Measurements from ENCODE around the gene PAM16. TPM values are rescaled to one million over a fixed set of nuclear protein-coding genes. Genes with fewer than 3 reads are reported as not detected.

The PAM16 gene
- total and polyA plus RNA-seq, 9 of the 15 experiments (the other 6 are each of a cell fraction or from before 2014, with no cell fraction given): 38.7 to 273 (median 79.3) TPM

GRCh38 chr16:4295581-4295980, 55.5 kb downstream of the PAM16 start:
- Histone ChIP-seq H3K4me2 (ENCODE audit: insufficient read depth, low read length) (no peak overlapping the region), H2AFZ (ENCODE audit: low read depth, low read length) (no peak overlapping the region), H3K36me3 (ENCODE audit: control insufficient read depth, insufficient read depth, low read length) (no peaks in the 10 kb centered on the region), H3K4me3 (no peak overlapping the region), H3K27me3 (ENCODE audit: control insufficient read depth in 2 of 2, insufficient read depth in 2 of 2, low read length in 2 of 2) (no peaks in the 10 kb centered on the region), H3K9me1 (ENCODE audit: control insufficient read depth, insufficient read depth, low read length) (no peaks in the 10 kb centered on the region), H3K9ac (ENCODE audit: insufficient read depth in 1 of 2, low read depth in 2 of 2, low read length in 2 of 2) (no peak overlapping the region), H3K4me1 (replicated peaks in 1 of 2; ENCODE audit: control insufficient read depth in 2 of 2, insufficient read depth in 2 of 2, low read length in 2 of 2) (peaks cover 8 to 31% of the 10 kb centered on the region in 2 experiments; a peak in 4 of 5 replicates), H3K27ac (ENCODE audit: extremely low read depth, low read depth, low read length) (no peak overlapping the region), H4K20me1 (replicated peaks; ENCODE audit: control insufficient read depth, insufficient read depth, low read length) (0 out of 2 replicates have a peak, but pooled peaks cover 4% of the 10 kb centered on the region), H3K79me2 (ENCODE audit: control insufficient read depth, insufficient read depth, low read length) (no peaks in the 10 kb centered on the region), H3K9me3 (replicated peaks; ENCODE audit: control insufficient read depth, insufficient read depth, low read depth, low read length) (no peaks in the 10 kb centered on the region)
- FAIRE-seq: peak; percentile 44
- CTCF ChIA-PET (ENCODE audit: low intra/inter-chr PET ratio): no interaction called here
- 51% methylated on average over 6 of the region's 6 CpGs for WGBS (ENCODE audit: insufficient coverage, low coverage, missing lambda C conversion rate)
- in situ Hi-C loops (cut with MboI) (no loop called here), intact Hi-C loops (cut with micrococcal nuclease) (no loop called here)
- BruUV-seq (replicated peaks): no TSS peak
- ATAC-seq: no peak
- no peak for TF ChIP-seq PHTF2 (CRISPR knock-in tag; IDR thresholded peaks at IDR 0.05)
- no peak for TF ChIP-seq TCFL5 (CRISPR knock-in tag; conservative IDR thresholded peaks at IDR 0.05)
- no peak for TF ChIP-seq TRIM24 (IDR thresholded peaks at IDR 0.05)
- TF ChIP-seq ZNF232 (CRISPR knock-in tag; IDR thresholded peaks at IDR 0.05): no peak
- TF ChIP-seq TSHZ1 (CRISPR knock-in tag; IDR thresholded peaks at IDR 0.05): no peak
- TF ChIP-seq KLF16 (IDR thresholded peaks at IDR 0.05): no peak
- no peak for TF ChIP-seq TAF15 (IDR thresholded peaks at IDR 0.05; ENCODE audit: low read depth, low read length)
- TF ChIP-seq GABPA (tag; conservative IDR thresholded peaks at IDR 0.05; ENCODE audit: low read depth): no peak
- TF ChIP-seq CTCFL (IDR thresholded peaks at IDR 0.05; ENCODE audit: borderline replicate concordance, insufficient read depth, low read depth, low read length, poor library complexity, severe bottlenecking): no peak
- DNase-seq (ENCODE audit: extremely low read depth in 1 of 4, low spot score in 3 of 4): no peak
- POLR2A ChIA-PET: no interaction called here

All from K562 (cell line).